GM23248 (cell line): Measurements from ENCODE around the gene CDH1.

ENCODE experiments used
- EZH2 ChIP-seq: fragments of 200-600 bp; sonication (generic); IDR thresholded peaks from 2 replicates; pipeline ENCODE4 v1.6.1; 2018; ENCODE audit warnings: antibody characterized with exemption, mild to moderate bottlenecking; ENCODE audit not compliant: insufficient read depth, poor library complexity, severe bottlenecking
- EZH2phosphoT487 ChIP-seq: fragments of 200-600 bp; sonication (generic); IDR thresholded peaks from 2 replicates; pipeline ENCODE4 v1.6.1; 2018; ENCODE audit warnings: antibody characterized with exemption, moderate library complexity, mild to moderate bottlenecking, low read depth; ENCODE audit not compliant: insufficient read depth

GRCh38 chr16:68718590-68718989, 18.5 kb upstream of the CDH1 start:
- no peak for TF ChIP-seq EZH2phosphoT487
- no peak for TF ChIP-seq EZH2
